NT2/D1 (cell line): ENCODE data around the gene KBTBD8.

ENCODE experiments used
- SUZ12 ChIP-seq: IDR thresholded peaks from 2 replicates; pipeline ENCODE4 v1.6.1; 2011; ENCODE audit not compliant: insufficient read length, insufficient read depth; ENCODE audit errors: extremely low read depth
- YY1 ChIP-seq: IDR thresholded peaks from 2 replicates; pipeline ENCODE4 v1.6.1; 2011; ENCODE audit not compliant: insufficient read length, insufficient read depth

DNA sequence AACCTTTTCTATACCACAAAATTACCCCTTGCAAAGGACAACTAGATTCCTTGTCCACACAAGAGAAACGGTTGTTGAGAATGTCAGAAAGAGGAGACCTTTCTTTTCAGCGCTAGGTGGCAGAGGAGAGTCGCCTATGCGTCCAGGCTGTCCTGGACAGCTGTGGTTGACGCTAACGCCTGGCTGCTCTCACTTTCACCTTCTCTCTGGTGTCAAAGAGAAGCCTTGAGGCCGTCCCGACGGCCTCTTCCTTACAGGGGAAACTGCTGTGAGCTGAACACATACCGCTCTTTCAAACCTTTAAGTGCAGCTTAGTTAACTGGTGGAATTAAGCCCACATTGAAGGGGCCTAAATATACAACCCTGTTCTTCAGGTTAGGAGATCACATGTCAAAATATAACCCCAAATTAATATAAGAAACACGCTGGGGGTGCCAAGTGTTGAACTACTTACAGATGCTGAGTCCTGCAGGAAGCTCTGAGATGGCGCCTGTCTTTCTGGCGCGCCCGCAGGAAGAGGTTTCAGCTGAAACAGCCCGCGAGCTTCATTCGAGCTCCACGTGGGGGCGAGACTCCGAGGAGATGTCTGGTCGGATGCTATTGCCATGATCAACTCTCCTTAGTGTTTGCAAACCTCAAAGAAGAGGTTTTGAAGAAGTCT, 26.1 kb upstream of the KBTBD8 start:
- TF ChIP-seq SUZ12 (no peak), YY1 (no peak)
